ENCODE data around the gene IDUA.

Gene IDUA

GRCh38 chr4:1033840-1034551 is 47.2 kb downstream of the IDUA start:
- peak overlapping the region; percentile 86 for H3K27ac ChIP-seq
- H3K9me3 ChIP-seq (ENCODE audit: severe bottlenecking) = no peaks in the 10 kb centered on the region
- no peak for TF ChIP-seq CTCF (IDR thresholded peaks at IDR 0.05; ENCODE audit: low read depth, low read length)
- DNase-seq = peak; percentile 84
- peak overlapping the region; percentile 32 for H3K4me3 ChIP-seq (ENCODE audit: low read depth, low read length)
- no peaks in the 10 kb centered on the region for H3K27me3 ChIP-seq (ENCODE audit: insufficient read depth, low read depth, severe bottlenecking)
- no peaks in the 10 kb centered on the region for H3K36me3 ChIP-seq

GRCh38 chr4:1035510-1035909 is 48.7 kb downstream of the IDUA start:
- no peaks in the 10 kb centered on the region for H3K9me3 ChIP-seq (ENCODE audit: severe bottlenecking)
- no peak overlapping the region for H3K4me3 ChIP-seq (ENCODE audit: low read depth, low read length)
- H3K27ac ChIP-seq = no peak overlapping the region
- DNase-seq = no peak
- TF ChIP-seq CTCF (IDR thresholded peaks at IDR 0.05; ENCODE audit: low read depth, low read length) = no peak
- no peaks in the 10 kb centered on the region for H3K27me3 ChIP-seq (ENCODE audit: insufficient read depth, low read depth, severe bottlenecking)
- no peaks in the 10 kb centered on the region for H3K36me3 ChIP-seq

- Histone ChIP-seq H3K27me3 (ENCODE audit: insufficient read depth, low read depth, severe bottlenecking) (no peaks in the 10 kb centered on the region), H3K4me3 (ENCODE audit: low read depth, low read length) (no peak overlapping the region), H3K36me3 (no peaks in the 10 kb centered on the region), H3K27ac (no peak overlapping the region), H3K9me3 (ENCODE audit: severe bottlenecking) (no peaks in the 10 kb centered on the region)
- TF ChIP-seq CTCF (IDR thresholded peaks at IDR 0.05; ENCODE audit: low read depth, low read length) = no peak
- no peak for DNase-seq
These were observed 49.3 kb downstream of the IDUA start for GRCh38 chr4:1036095-1036494.

- TF ChIP-seq CTCF (IDR thresholded peaks at IDR 0.05; ENCODE audit: low read depth, low read length) = no peak
- peak overlapping the region; percentile 43; the same call in 1 of the 2 replicates for H3K27ac ChIP-seq
- H3K4me3 ChIP-seq (ENCODE audit: low read depth, low read length) = no peak overlapping the region
- no peak for DNase-seq
- H3K27me3 ChIP-seq (ENCODE audit: insufficient read depth, low read depth, severe bottlenecking) = no peaks in the 10 kb centered on the region
- no peaks in the 10 kb centered on the region for H3K36me3 ChIP-seq
- no peaks in the 10 kb centered on the region for H3K9me3 ChIP-seq (ENCODE audit: severe bottlenecking)
These were observed 50.3 kb downstream of the IDUA start for GRCh38 chr4:1036976-1037810.

GRCh38 chr4:1038948-1039492 is 52.2 kb downstream of the IDUA start:
- Histone ChIP-seq H3K9me3 (ENCODE audit: severe bottlenecking) (no peaks in the 10 kb centered on the region), H3K27ac (peak overlapping the region; percentile 20; the same call in 1 of the 2 replicates), H3K27me3 (ENCODE audit: insufficient read depth, low read depth, severe bottlenecking) (no peaks in the 10 kb centered on the region), H3K4me3 (ENCODE audit: low read depth, low read length) (no peak overlapping the region), H3K36me3 (no peaks in the 10 kb centered on the region)
- no peak for TF ChIP-seq CTCF (IDR thresholded peaks at IDR 0.05; ENCODE audit: low read depth, low read length)
- DNase-seq = no peak
